Activated CD8-positive, alpha-beta memory T cell treated with anti-CD3 and anti-CD28 coated beads, Interleukin-2, amount 10 ng/mL, durations not matched to agents 7 days and 5 days (primary cell): ENCODE data around the gene ALS2. TPM values are rescaled to one million over a fixed set of nuclear protein-coding genes. Genes with fewer than 3 reads are reported as not detected.
A peak's percentile ranks its signal among the peaks of the same experiment; 100 is the strongest.
"Not testable (repeated sequence)": the region's sequence is repeated elsewhere in the genome, so short reads cannot be mapped to it uniquely, and the experiment has no call there.

Experiments
- ATAC-seq: fragments of 150-1000 bp; cut with Tn5 transposase; one replicate; pipeline ENCODE4 v1.10.0; 2021; ENCODE audit warnings: moderate library complexity
- CTCF ChIA-PET: fragments of 350-600 bp; sonication (Branson Sonifier 250); formaldehyde crosslinking; loops from one replicate; lab custom pipeline; 2021; ENCODE audit warnings: antibody characterized with exemption; lab: Charles Lee
- DNase-seq: peaks from one replicate; pipeline ENCODE4 v3.0.0-alpha.2; 2020
- H3K27ac Mint-ChIP-seq: one replicate; pipeline ENCODE4 v1.8.0; 2021; ENCODE audit warnings: mild to moderate bottlenecking, mixed read lengths
- H3K27me3 Mint-ChIP-seq: one replicate; pipeline ENCODE4 v1.8.0; 2021; ENCODE audit warnings: mixed read lengths
- H3K36me3 Mint-ChIP-seq: one replicate; pipeline ENCODE4 v1.8.0; 2021; ENCODE audit warnings: mild to moderate bottlenecking, mixed read lengths
- H3K4me1 Mint-ChIP-seq: one replicate; pipeline ENCODE4 v1.8.0; 2021; ENCODE audit warnings: mixed read lengths
- H3K4me3 Mint-ChIP-seq: one replicate; pipeline ENCODE4 v1.8.0; 2021; ENCODE audit warnings: mild to moderate bottlenecking, moderate library complexity, mixed read lengths
- H3K9me3 Mint-ChIP-seq: one replicate; pipeline ENCODE4 v1.8.0; 2022; ENCODE audit warnings: low read depth, mixed read lengths
- total RNA-seq, 2 experiments: library from RNA; stranded (reverse); gene quantifications; one replicate each; pipeline ENCODE4 v1.2.3, GENCODE V29; 2021

The ALS2 gene
- total RNA-seq, result 10 to 100 TPM; 12.0 to 14.1 TPM

DNA sequence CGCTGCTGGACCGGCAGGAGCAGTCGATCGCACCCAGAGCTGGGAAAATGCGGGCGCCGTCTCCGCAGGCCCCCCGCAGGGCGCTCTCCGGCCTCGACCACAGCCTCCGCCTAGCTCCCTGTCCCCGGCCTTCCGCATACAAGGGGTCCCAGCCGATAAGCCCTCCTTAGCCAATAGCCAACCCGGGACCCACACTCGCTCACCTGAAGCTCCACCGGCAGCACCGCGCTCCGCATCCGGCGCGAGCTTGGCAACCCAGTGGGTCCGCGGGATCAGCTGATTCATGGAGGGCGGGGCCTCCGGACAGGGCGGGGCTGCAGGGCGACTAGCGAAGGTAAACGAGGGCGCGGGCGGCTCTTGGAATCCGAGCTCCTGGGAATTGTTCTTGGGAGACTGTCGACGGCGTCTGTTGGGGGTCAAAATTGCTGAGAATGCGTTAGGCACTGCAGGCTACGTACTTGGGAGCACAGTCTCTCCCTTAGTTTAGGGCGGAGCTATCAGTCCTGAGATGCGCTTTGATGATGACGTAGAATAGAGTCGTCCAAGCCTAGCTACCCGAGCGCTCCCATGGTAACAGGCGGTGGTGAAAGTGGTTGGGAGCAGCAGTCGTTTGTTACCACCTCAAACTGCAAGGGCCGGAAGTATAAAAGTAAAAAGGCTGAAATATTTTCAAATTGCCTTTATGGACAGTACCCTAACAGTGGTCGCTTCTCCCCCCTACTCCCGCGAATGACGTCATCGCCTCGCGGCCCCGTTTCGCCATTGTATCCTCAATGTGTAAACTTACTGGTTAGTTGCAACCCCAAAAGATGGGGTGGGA is at the start of gene ALS2:
Gene ALS2, minus strand, starts transcription at position 260 of the 820 bp plus-strand sequence. CDS start 12,048 bp downstream, outside the sequence.
- peaks cover 25% of the 10 kb centered on the region for H3K4me1 Mint-ChIP-seq
- CTCF ChIA-PET, result interaction anchor here (1.2 to 1.5 kb wide), 3 partner anchors 543 to 817 kb away, joined by 3 to 5 read pairs (median 3); partner anchors contain the start of gene ORC2
- H3K4me3 Mint-ChIP-seq, result peak within 1 kb of the TSS; percentile 84
- DNase-seq (peak; percentile 97), ATAC-seq (peak; percentile 96)
- peaks cover 10% of the 10 kb centered on the region for H3K27me3 Mint-ChIP-seq
- peak within 1 kb of the TSS; percentile 88 for H3K27ac Mint-ChIP-seq
- H3K9me3 Mint-ChIP-seq, result no peaks in the 10 kb centered on the region
- no peaks in the 10 kb centered on the region for H3K36me3 Mint-ChIP-seq

DNA sequence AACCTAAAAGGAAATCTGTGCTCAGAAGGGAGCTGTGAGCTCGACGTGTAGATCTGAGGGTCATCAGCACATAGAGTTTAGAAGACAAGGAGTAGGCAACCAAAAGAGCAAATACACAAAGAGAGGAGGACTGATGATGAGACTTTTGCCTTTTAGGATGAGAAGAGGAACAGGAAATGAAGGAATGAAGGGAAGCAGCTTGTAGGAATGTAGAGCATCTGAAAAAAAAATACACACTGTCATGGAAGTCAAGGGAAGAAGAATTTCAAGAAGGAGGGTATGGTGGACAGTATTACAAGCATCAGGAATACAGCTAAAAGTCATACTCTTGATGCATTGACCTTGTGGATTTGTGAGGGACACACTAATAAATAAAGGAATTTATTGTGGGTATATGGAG is 47.5 kb upstream of the ALS2 start:
- no peaks in the 10 kb centered on the region for H3K36me3 Mint-ChIP-seq
- CTCF ChIA-PET, result interaction anchor here (1.2 kb wide), 1 partner anchor 11 kb away, joined by 3 read pairs; no protein-coding TSS in a partner anchor
- DNase-seq, result no peak
- no peak overlapping the region for H3K27ac Mint-ChIP-seq
- ATAC-seq, result no peak
- peaks cover 19% of the 10 kb centered on the region for H3K27me3 Mint-ChIP-seq
- H3K9me3 Mint-ChIP-seq, result no peaks in the 10 kb centered on the region
- no peak overlapping the region for H3K4me3 Mint-ChIP-seq
- peaks cover 2% of the 10 kb centered on the region for H3K4me1 Mint-ChIP-seq

GRCh38 chr2:201827621-201828020 is 46.9 kb upstream of the ALS2 start:
- H3K27me3 Mint-ChIP-seq, result peaks cover 20% of the 10 kb centered on the region
- no peak for ATAC-seq
- H3K4me3 Mint-ChIP-seq, result no peak overlapping the region
- H3K4me1 Mint-ChIP-seq, result peaks cover 2% of the 10 kb centered on the region
- no peak overlapping the region for H3K27ac Mint-ChIP-seq
- no peaks in the 10 kb centered on the region for H3K36me3 Mint-ChIP-seq
- DNase-seq, result no peak
- CTCF ChIA-PET, result no interaction called here
- no peaks in the 10 kb centered on the region for H3K9me3 Mint-ChIP-seq

DNA sequence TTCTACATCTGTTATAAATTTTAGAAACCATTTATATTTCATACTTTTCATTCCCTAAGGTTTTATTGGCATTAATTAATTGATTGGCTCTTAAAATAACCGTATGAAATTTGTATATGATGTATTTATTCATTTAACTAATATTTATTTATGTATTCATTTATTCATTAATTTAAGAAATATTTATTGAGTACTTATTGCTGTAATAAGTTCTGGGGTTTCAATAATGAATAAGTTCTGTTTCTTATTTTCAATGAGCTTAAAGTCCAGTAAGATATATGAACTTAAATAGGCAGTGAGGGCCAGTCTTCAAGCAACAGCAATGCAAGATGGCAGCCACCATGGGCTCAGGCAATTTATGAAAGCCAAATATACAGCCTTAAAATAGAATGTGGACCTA is 43.5 kb upstream of the ALS2 start:
- DNase-seq (no peak), ATAC-seq (no peak)
- CTCF ChIA-PET, result no interaction called here
- Mint-ChIP-seq H3K4me1 (no peaks in the 10 kb centered on the region), H3K27ac (no peak overlapping the region), H3K9me3 (no peaks in the 10 kb centered on the region), H3K36me3 (no peaks in the 10 kb centered on the region), H3K4me3 (no peak overlapping the region), H3K27me3 (peaks cover 20% of the 10 kb centered on the region)

DNA sequence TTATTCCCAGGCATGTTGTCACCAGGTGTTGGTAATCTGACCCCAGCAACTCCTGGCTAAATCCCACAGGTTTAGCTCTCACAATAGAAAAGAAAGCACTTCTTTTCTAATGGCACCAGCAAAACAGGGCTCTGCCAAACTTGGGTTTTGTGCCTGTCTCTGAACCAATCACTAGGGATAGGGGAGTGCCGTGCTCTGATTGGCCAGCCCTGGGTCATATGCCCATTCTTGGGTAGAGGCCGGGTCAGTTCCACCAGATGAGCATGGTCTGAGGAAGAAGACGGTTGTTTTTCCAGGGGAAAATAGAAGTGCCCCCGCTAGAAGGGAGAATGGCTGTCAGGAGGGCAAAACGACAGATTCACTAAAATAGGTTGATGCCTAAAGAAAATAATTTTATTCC is 40.3 kb upstream of the ALS2 start:
- peaks cover 14% of the 10 kb centered on the region for H3K27me3 Mint-ChIP-seq

GRCh38 chr2:201820383-201821007 is 39.8 kb upstream of the ALS2 start:
- Mint-ChIP-seq H3K4me3 (no peak overlapping the region), H3K4me1 (no peaks in the 10 kb centered on the region), H3K9me3 (no peaks in the 10 kb centered on the region), H3K36me3 (no peaks in the 10 kb centered on the region), H3K27me3 (peaks cover 15% of the 10 kb centered on the region), H3K27ac (no peak overlapping the region)
- DNase-seq (no peak), ATAC-seq (no peak)
- CTCF ChIA-PET, result no interaction called here

More for the DNA sequence above, 40.3 kb upstream of the ALS2 start:
- CTCF ChIA-PET, result no interaction called here
- Mint-ChIP-seq H3K9me3 (no peaks in the 10 kb centered on the region), H3K4me1 (no peaks in the 10 kb centered on the region), H3K36me3 (no peaks in the 10 kb centered on the region), H3K27ac (no peak overlapping the region), H3K4me3 (no peak overlapping the region)
- no peak for ATAC-seq
- DNase-seq, result no peak

GRCh38 chr2:201816657-201817575 is 36.2 kb upstream of the ALS2 start:
- DNase-seq (no peak), ATAC-seq (no peak)
- Mint-ChIP-seq H3K36me3 (no peaks in the 10 kb centered on the region), H3K9me3 (no peaks in the 10 kb centered on the region), H3K4me1 (no peaks in the 10 kb centered on the region), H3K27ac (no peak overlapping the region), H3K4me3 (no peak overlapping the region), H3K27me3 (peaks cover 24% of the 10 kb centered on the region)
- CTCF ChIA-PET, result no interaction called here

- Mint-ChIP-seq H3K4me1 (no peaks in the 10 kb centered on the region), H3K36me3 (no peaks in the 10 kb centered on the region), H3K27ac (no peak overlapping the region), H3K4me3 (no peak overlapping the region), H3K27me3 (peaks cover 26% of the 10 kb centered on the region), H3K9me3 (no peaks in the 10 kb centered on the region)
- DNase-seq, result no peak
- CTCF ChIA-PET, result no interaction called here
- no peak for ATAC-seq
Observed at GRCh38 chr2:201813996-201814760, 33.4 kb upstream of the ALS2 start.

GRCh38 chr2:201810604-201811003 is 29.9 kb upstream of the ALS2 start:
- DNase-seq, H3K9me3 Mint-ChIP-seq, H3K4me3 Mint-ChIP-seq, ATAC-seq, H3K4me1 Mint-ChIP-seq, H3K36me3 Mint-ChIP-seq, CTCF ChIA-PET, H3K27ac Mint-ChIP-seq: not testable (repeated sequence)
- H3K27me3 Mint-ChIP-seq, result peaks cover 53% of the 10 kb centered on the region

DNA sequence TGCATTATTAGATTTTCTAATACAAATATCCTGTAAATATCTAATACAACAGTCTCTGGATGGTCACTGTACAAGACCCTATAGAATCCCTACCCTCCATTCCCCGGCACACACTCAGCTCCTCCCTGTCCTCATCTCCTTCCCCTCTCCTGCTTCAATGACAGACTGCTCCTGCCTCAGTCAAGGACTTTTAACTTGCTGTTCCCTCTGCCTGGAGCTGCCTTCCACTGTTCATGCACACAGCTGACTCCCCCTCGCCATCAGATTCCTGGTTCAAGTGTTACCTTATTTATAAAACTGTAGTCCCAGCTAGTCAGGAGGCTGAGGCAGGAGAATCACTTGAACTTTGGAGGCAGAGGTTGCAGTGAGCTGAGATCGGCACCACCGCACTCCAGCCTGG is 28.9 kb upstream of the ALS2 start:
- Mint-ChIP-seq H3K36me3 (no peaks in the 10 kb centered on the region), H3K4me1 (no peaks in the 10 kb centered on the region), H3K27ac (no peak overlapping the region), H3K27me3 (peaks cover 50% of the 10 kb centered on the region), H3K4me3 (no peak overlapping the region), H3K9me3 (no peaks in the 10 kb centered on the region)
- ATAC-seq, result no peak
- CTCF ChIA-PET, result no interaction called here
- DNase-seq, result no peak

DNA sequence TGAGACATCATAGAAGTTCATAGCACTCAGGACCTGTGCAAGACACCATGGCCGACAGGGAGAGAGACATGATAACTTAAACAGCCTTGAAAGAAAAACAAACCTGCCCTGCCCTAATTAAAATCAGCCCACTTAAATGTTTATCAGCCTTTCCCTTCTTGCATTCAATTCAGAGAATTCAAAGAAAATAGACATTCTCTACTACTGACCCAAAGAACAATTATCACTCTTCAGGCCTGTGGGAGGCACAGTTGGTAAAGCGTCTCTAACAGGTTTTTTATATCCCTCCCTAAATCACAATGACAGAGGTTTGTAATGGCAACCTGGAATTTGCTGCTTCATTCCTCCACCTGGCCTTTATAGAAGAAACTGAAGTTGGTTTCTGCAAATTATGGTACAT is 27.3 kb upstream of the ALS2 start:
- Mint-ChIP-seq H3K27me3 (peaks cover 45% of the 10 kb centered on the region), H3K9me3 (no peaks in the 10 kb centered on the region)

GRCh38 chr2:201807452-201807999 is 26.8 kb upstream of the ALS2 start:
- no peak overlapping the region for H3K27ac Mint-ChIP-seq
- no peaks in the 10 kb centered on the region for H3K4me1 Mint-ChIP-seq
- H3K36me3 Mint-ChIP-seq, result no peaks in the 10 kb centered on the region
- H3K27me3 Mint-ChIP-seq, result peaks cover 45% of the 10 kb centered on the region
- H3K9me3 Mint-ChIP-seq, result no peaks in the 10 kb centered on the region
- CTCF ChIA-PET, result no interaction called here
- H3K4me3 Mint-ChIP-seq, result no peak overlapping the region
- no peak for ATAC-seq
- DNase-seq, result no peak

More for the DNA sequence above, 27.3 kb upstream of the ALS2 start:
- DNase-seq (no peak), ATAC-seq (no peak)
- CTCF ChIA-PET, result no interaction called here
- no peak overlapping the region for H3K4me3 Mint-ChIP-seq
- H3K4me1 Mint-ChIP-seq, result no peaks in the 10 kb centered on the region
- no peak overlapping the region for H3K27ac Mint-ChIP-seq
- no peaks in the 10 kb centered on the region for H3K36me3 Mint-ChIP-seq
